Measurements from ENCODE around the gene SMAD2.
"Not testable (repeated sequence)": the region's sequence is repeated elsewhere in the genome, so short reads cannot be mapped to it uniquely, and the experiment has no call there.

SMAD2 gene

GRCh38 chr18:47930199-47930930 is at the start of gene SMAD2:
TSS of gene SMAD2 (minus strand) at chr18:47930659. CDS start at chr18:47896756, 33,903 bp downstream.
- no peak for DNase-seq (ENCODE audit: low read depth)

DNA sequence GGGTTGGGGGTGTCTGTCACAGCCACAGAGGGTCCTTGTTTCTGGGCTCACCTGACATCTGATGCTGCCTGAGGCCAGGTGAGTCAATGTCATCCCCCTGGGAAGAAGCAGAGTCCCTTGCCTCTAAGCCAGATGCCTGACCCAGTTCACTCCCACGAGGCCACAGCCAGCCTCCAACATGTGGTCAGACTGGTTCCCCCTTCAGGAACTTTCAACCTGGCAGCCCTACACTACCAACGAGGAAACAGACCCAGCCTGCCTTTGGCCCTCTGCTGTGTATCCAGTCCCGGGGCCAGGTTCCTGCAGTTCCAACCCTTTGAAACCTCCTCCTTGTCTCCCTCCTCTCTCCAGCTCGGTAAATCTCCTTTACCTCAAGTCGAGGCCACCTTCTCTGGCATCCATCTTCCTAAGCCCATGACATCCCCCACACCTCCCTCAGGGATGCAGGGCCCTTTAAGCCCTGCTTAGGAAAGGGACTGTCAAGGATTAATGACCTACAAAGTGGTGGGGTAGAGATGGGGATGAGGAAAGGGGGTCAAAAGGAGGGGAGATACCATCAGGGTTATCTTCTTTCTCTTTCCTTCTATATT is 49.2 kb upstream of the SMAD2 start:
- no peak for DNase-seq (ENCODE audit: low read depth)

GRCh38 chr18:47978603-47979002 is 48.1 kb upstream of the SMAD2 start:
- DNase-seq (ENCODE audit: low read depth), result no peak

DNA sequence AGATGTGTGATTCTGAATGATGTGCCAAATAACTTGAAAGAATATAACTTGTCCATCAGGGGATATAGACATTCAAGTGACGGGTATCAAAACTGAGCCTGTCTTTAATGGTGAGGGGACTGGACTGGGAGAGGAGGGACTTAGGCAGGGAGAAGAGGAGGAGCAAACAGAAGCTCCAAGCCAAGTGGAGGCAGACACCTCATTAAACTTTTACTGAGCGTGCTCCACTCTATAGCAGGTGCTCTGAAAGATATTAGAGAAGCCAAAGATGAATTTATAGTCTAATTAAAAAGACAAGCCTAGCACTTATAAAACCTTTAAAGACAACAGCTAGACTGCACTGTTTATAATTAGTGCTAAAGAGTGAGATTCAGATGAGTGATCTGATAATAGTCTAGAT is 47.7 kb upstream of the SMAD2 start:
- no peak for DNase-seq (ENCODE audit: low read depth)

DNA sequence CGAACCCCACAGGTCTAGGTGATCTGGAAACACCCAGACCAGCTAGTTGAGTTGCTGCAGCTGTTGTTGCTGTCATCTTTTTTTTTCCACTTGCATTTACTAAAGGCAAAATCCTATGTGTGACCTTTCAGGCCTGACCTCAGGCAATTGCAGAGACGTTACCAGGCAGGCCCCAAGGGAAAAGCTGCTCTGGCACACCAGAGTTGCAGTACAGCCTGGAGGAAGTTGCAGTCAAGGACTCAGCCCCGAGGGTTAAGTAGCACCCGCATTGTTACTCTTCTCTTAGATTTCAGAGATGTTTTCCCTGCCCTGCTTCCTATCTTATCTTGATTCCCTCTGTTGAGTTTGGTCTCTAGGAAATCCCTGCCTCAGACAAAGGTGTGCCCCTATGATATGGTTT is 45.2 kb upstream of the SMAD2 start:
- DNase-seq (ENCODE audit: low read depth), result no peak

DNA sequence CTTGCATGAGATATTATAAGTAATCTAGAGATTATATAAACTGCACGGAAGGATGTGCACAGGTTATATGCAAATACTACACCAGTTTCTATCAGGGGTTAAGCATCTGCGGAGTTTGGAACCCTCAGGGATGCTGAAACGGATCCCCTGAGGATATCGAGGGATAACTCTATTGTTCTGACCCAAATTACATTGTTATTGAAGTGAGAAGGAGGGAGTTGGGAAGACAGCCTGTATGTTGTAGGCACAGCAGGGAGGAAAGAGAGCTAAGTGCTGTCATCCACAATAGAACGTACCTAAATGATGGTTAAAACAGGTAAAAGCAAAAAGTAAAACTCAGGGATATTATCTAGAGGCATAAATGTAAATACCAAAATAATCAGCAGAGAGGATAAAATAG is 44.6 kb upstream of the SMAD2 start:
- DNase-seq (ENCODE audit: low read depth), result no peak

- no peak for DNase-seq (ENCODE audit: low read depth)
Measured at GRCh38 chr18:47970664-47971531, 40.4 kb upstream of the SMAD2 start.

- DNase-seq (ENCODE audit: low read depth), result peak; percentile 48
Measured at GRCh38 chr18:47969816-47970215, 39.4 kb upstream of the SMAD2 start.

GRCh38 chr18:47968721-47969120 is 38.3 kb upstream of the SMAD2 start:
- DNase-seq (ENCODE audit: low read depth), result peak; percentile 46

DNA sequence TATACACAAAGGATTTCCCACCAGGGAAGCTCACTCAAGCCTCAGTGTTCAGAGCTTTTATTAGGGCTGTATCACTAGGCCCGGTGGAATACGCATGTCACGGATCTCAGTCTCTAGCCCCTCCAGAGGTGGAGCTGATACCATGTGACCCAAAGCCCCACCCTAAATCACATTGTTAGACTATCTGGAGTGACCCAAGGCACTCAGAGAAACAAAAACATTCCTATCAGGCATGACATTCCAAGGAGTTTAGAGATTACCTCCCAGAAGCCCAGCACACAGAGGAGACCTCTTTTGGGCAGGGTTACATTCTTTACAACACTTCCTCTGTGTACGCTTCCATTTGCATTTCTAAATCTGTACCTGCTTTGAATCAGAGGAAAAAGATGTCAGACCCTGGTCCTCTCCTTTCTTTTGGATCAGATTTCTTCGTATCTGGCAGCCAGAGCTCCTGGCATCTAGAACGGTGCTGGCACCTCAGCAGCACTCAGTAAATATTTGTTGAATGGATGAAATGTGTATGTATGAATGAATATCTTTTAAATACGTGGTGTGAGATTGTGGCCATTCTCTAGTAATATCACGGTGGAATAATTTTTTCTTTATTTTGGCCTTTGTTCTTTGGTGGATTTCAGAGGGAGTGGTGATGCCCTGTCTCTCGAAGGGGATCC is 37.7 kb upstream of the SMAD2 start:
- DNase-seq (ENCODE audit: low read depth), result peak; percentile 74

GRCh38 chr18:47964053-47964452 is 33.6 kb upstream of the SMAD2 start:
- DNase-seq (ENCODE audit: low read depth), result no peak

- DNase-seq (ENCODE audit: low read depth), result not testable (repeated sequence)
Measured at GRCh38 chr18:47961003-47961402, 30.5 kb upstream of the SMAD2 start.

- DNase-seq (ENCODE audit: low read depth), result peak; percentile 45
Measured at GRCh38 chr18:47953471-47953931, 23.0 kb upstream of the SMAD2 start.

DNA sequence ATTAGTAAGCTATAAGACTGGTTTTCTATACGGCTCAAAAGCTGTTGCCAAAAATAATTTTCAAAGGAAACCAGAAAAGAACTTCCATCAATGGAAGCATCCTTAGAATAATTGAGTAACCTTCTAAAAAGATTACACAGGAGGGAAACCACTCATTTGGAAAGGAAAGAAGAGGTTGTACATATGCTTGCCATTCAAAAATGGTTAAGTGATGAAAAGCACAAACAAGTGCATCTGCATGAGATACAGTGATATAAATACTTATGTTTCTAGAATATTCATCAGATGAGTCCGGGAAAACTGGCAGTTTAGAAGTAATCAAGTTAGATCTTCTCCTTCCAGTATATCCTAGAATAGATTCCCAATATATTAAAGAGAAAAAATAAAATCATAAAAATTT is 20.1 kb upstream of the SMAD2 start:
- DNase-seq (ENCODE audit: low read depth), result no peak

GRCh38 chr18:47949202-47949601 is 18.7 kb upstream of the SMAD2 start:
- no peak for DNase-seq (ENCODE audit: low read depth)

GRCh38 chr18:47946889-47947288 is 16.4 kb upstream of the SMAD2 start:
- no peak for DNase-seq (ENCODE audit: low read depth)

- DNase-seq (ENCODE audit: low read depth), result peak; percentile 47
Measured at GRCh38 chr18:47944972-47945852, 14.8 kb upstream of the SMAD2 start.

GRCh38 chr18:47936952-47937351 is 6.5 kb upstream of the SMAD2 start:
- DNase-seq (ENCODE audit: low read depth), result no peak

DNA sequence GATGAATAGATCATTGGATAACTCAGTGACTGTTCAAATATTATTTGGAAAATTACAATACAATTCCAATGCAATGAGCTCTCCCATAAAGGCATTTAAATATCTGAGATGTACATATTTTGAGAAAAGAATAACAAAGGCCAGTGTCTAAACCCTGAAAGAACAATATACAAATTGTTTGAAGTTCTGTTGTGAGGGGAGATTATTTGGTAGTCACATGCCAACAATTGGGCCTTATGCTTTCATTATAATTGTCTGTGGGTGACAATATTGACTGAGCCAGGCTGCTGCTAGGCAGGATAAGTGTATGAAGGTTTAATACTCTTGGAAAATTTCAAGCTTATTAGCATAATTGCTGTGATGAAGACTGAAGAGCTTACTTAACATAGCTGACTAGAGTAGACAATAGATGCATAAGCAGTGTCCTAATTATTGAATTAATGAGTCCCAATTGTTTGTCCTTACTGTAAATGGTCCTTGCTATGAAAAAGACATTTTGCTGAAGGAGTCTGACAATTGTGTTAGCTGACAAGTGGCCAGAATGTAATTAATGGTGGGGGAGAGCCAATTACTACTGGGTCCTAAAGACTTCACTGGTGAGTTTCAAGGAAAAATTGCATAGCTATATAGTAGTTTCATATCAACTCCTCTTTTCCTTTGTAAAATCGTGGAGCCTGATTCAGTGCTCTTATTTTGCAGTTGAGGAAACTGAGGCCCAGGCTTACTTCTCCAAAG is 5.0 kb upstream of the SMAD2 start:
- DNase-seq (ENCODE audit: low read depth), result no peak

- DNase-seq (ENCODE audit: low read depth), result no peak
Measured at GRCh38 chr18:47932603-47933002, 2.1 kb upstream of the SMAD2 start.

GRCh38 chr18:47932190-47932589 is 1.7 kb upstream of the SMAD2 start:
- DNase-seq (ENCODE audit: low read depth), result no peak

All from EH (cell line).